Adrenal gland (tissue), 12 donors: ENCODE data around the gene CRACR2A. TPM values are rescaled to one million over a fixed set of nuclear protein-coding genes. Genes with fewer than 3 reads are reported as not detected.

ENCODE experiments used
- DNase-seq, 7 donors: peaks; one replicate each; pipeline ENCODE4 v3.0.0-alpha.2; 2019 to 2020
- H3K27ac ChIP-seq, 5 donors: fragments of 200-600 bp; sonication (generic) in 4 of 5; 1 replicate in 3 of 5; 2 replicates in 2 of 5; pipeline versions ENCODE4 v1.5.1 to v1.8.0; 2016 to 2020; ENCODE audit warnings: mild to moderate bottlenecking in 1 of 5
- H3K27me3 ChIP-seq: fragments of 200-600 bp; 2 replicates; pipeline ENCODE4 v1.8.0; 2021
- H3K36me3 ChIP-seq, 2 donors: fragments of 200-600 bp; replicated peaks in 1 of 2; 1 replicate in 1 of 2; 2 replicates in 1 of 2; pipeline versions ENCODE4 v1.5.1 to v1.8.0; 2018 to 2022
- H3K4me1 ChIP-seq, 2 donors: fragments of 200-600 bp; replicated peaks in 1 of 2; 1 replicate in 1 of 2; 2 replicates in 1 of 2; pipeline versions ENCODE4 v1.5.1 to v1.8.0; 2018 to 2021
- H3K4me3 ChIP-seq, 4 donors: fragments of 200-600 bp; sonication (generic) in 3 of 4; one replicate each; pipeline ENCODE4 v1.5.1; 2016 to 2018
- H3K9me3 ChIP-seq, 3 donors: fragments of 200-600 bp; sonication (generic) in 1 of 3; replicated peaks in 1 of 3; 1 replicate in 2 of 3; 2 replicates in 1 of 3; pipeline versions ENCODE4 v1.5.1 to v1.8.0; 2016 to 2021
- POLR2A ChIP-seq, 2 donors: fragments of 450-650 bp; IDR thresholded peaks; one replicate each; pipeline ENCODE4 v1.6.1; 2017; ENCODE audit warnings: antibody characterized with exemption in 2 of 2, mild to moderate bottlenecking in 2 of 2, moderate library complexity in 1 of 2
- WGBS, 4 donors: extraction: QIAGEN DNeasy Blood & Tissue Kit in 2 of 4; methylation state at CpG; one replicate each; pipeline versions ENCODE4 v1.1.5 to v1.1.7; 2013 to 2017; 5-methylcytosine and 5-hydroxymethylcytosine counted together
- intact Hi-C, 2 donors: fragments of 100-400 bp; cut with DNase I; formaldehyde crosslinking; loops; one replicate each; pipeline versions ENCODE4 v1.14.1 to v1.15.0; 2022 to 2023
- polyA plus RNA-seq, 3 donors: library from polyadenylated mRNA; stranded (reverse); fragments of 200-250 nt in 2 of 3; fragments of 350-450 nt in 1 of 3; fragmentation: Illumina TruSeq in 1 of 3; extraction: RNeasy Lipid Tissue Mini Kit (QIAGEN cat#74804) in 1 of 3; gene quantifications; one replicate each; pipeline ENCODE4 v1.2.3, GENCODE V29; 2013 to 2014
- total RNA-seq, 9 donors: library from RNA; depleted of rRNA in 4 of 9; stranded (reverse); fragments of >200 nt in 4 of 9; fragments of 120-200 nt in 1 of 9; fragmentation: NEBNext Ultra II Directional in 1 of 9; extraction: Animal tissue kit (Norgen Biotek cat#: 25700) in 1 of 9; gene quantifications; one replicate each; pipeline versions ENCODE4 v1.1.0 to v1.2.4, GENCODE V29; 2013 to 2023
- TF ChIP-seq, protein P1 (sequence below), 6 experiments: fragments of 450-650 bp in 4 of 6; fragments of 200-600 bp in 2 of 6; sonication (generic) in 1 of 6; IDR thresholded peaks; 1 replicate in 5 of 6; 2 replicates in 1 of 6; pipeline versions ENCODE4 v1.5.1 to v1.8.0; 2016 to 2021; ENCODE audit warnings: antibody characterized with exemption in 6 of 6, mild to moderate bottlenecking in 2 of 6, moderate library complexity in 1 of 6
- donor health status: healthy with polysubstance abuse.
- donor health status: Bipolar disorder and iron deficiency.
- donor health status: DM: yes; HTN: yes; CAD: no.
- donor health status: DM: no; HTN: no; CAD: no.
- donor health status: DM: no; HTN: no; CAD: no.
- donor health status: DM: yes; HTN: yes; CAD: no.

Gene CRACR2A
- total and polyA plus RNA-seq, 12 donors = 0.50 to 3.5 (median 2.0) TPM

DNA sequence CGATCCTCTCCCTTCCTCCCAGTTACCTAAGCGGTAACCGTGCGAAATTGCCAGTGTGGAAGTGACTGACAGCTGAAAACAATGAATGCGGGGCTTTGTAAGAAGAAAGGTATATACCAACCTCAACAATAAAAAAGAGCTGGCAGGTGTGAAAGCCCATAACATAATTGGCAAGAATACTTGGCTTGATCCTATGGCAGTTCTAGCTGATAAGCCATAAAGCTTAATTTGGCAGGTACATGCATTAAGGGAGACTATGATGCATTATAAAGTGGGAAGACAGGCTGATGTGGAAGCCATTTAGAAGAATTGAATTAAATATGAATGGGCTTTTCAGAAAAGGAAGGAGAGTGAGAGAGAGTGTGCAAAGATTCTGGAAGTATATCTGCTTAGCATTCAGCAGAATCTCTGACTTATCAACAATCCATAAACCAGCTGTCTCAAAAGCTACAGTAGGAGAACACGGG is 71.3 kb downstream of the CRACR2A start:
- no peaks in the 10 kb centered on the region for H3K36me3 ChIP-seq
- no peak for TF ChIP-seq POLR2A (IDR thresholded peaks at IDR 0.05)
- TF ChIP-seq, protein P1, sequence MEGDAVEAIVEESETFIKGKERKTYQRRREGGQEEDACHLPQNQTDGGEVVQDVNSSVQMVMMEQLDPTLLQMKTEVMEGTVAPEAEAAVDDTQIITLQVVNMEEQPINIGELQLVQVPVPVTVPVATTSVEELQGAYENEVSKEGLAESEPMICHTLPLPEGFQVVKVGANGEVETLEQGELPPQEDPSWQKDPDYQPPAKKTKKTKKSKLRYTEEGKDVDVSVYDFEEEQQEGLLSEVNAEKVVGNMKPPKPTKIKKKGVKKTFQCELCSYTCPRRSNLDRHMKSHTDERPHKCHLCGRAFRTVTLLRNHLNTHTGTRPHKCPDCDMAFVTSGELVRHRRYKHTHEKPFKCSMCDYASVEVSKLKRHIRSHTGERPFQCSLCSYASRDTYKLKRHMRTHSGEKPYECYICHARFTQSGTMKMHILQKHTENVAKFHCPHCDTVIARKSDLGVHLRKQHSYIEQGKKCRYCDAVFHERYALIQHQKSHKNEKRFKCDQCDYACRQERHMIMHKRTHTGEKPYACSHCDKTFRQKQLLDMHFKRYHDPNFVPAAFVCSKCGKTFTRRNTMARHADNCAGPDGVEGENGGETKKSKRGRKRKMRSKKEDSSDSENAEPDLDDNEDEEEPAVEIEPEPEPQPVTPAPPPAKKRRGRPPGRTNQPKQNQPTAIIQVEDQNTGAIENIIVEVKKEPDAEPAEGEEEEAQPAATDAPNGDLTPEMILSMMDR (IDR thresholded peaks at IDR 0.05) = no peak
- 86 to 93% (median 86%) methylated on average over 6 of the region's 6 CpGs for WGBS, 4 donors
- no peak for DNase-seq
- H3K4me1 ChIP-seq = no peaks in the 10 kb centered on the region
- intact Hi-C loops = no loop called here
- H3K27ac ChIP-seq = no peak overlapping the region
- no peak overlapping the region for H3K4me3 ChIP-seq
- no peaks in the 10 kb centered on the region for H3K9me3 ChIP-seq
- H3K27me3 ChIP-seq = no peaks in the 10 kb centered on the region

DNA sequence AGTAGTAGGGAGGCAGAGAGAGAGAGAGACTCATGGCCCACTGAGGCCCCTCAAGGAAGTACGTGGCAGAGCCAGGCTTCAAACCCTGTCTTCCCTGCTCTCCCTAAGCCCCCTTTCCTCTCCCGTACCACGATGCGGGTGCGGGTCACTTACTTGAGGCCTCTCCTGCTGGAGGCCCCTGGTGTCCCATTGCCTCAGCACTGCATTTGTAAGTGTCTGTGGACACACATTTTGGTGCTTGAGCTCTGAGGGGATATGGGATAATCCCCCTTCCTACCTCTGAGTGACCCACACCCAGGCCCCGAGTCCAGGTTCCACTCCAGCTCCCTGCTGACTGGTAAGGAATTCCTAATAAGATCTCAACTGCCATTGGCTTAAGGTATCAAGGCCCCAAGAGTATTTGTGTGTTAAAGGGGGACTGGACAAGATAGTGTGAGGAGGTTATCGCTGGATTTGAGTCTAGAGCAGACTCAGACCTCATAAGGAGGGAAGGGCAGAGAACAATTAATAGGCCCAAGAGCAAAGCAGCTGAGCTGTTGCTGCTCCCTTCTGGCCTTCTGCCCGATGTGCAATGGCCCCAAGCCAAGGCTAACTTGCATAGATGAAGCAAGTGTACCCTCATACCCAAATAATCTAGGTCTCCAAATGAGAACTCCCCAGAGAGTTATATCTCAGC is 71.9 kb downstream of the CRACR2A start:
- Histone ChIP-seq H3K4me3 (no peak overlapping the region), H3K36me3 (no peaks in the 10 kb centered on the region), H3K27me3 (no peaks in the 10 kb centered on the region), H3K4me1 (no peaks in the 10 kb centered on the region), H3K9me3 (no peaks in the 10 kb centered on the region), H3K27ac (no peak overlapping the region)
- intact Hi-C loops = no loop called here
- TF ChIP-seq, protein P1 (IDR thresholded peaks at IDR 0.05) = no peak
- TF ChIP-seq POLR2A (IDR thresholded peaks at IDR 0.05) = no peak
- 72 to 84% (median 77%) methylated on average over 8 of the region's 8 CpGs for WGBS, 4 donors
- DNase-seq = peak in 5 of 7 donors; percentile 19 to 65 (median 43)

DNA sequence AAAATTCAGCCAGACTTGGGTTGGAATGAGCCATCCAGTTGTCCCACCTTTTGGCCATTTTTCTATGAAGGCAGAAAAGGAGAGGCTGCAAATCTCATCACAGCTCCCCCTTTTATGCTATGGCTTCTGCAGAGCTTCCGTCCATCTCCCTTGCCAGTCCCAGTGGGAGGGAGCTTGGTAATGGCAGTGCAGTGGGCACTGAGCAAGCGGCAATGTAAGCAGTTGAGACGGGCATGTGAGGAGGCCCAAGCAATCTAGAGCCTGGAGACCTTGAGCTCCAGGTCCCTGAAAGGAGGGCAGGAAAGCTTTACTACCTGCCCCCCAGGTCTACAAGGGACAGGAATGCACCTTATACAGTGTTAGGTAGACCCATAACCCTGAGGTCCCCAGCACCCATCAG is 73.1 kb downstream of the CRACR2A start:
- intact Hi-C loops = no loop called here
- Histone ChIP-seq H3K36me3 (no peaks in the 10 kb centered on the region), H3K4me3 (no peak overlapping the region), H3K4me1 (no peaks in the 10 kb centered on the region), H3K27me3 (no peaks in the 10 kb centered on the region), H3K27ac (no peak overlapping the region), H3K9me3 (no peaks in the 10 kb centered on the region)
- no peak for DNase-seq
- WGBS, 4 donors = 89 to 100% (median 96%) methylated on average over 2 to 3 of the region's 3 CpGs
- TF ChIP-seq, protein P1 (IDR thresholded peaks at IDR 0.05) = no peak

DNA sequence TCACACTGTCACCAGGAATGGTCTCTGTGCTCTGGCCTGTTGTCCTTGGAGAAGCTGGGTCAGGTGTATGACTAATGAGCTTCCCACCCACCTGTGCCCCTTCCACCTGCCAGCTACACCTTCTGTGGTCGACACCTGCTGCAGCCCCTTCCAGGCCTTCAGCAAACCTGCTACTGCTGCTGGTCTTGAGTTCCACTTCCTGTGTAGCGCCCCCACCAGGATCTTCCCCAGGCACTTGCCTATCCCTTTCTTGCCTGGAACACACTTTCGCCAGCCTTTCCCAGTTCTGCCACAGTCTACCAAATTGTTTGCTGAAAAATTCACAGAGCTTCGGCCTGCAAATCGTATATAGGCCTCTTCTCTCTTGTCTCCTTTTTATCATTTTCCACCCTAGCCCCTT is 75.3 kb downstream of the CRACR2A start:
- Histone ChIP-seq H3K9me3 (no peaks in the 10 kb centered on the region), H3K4me1 (no peaks in the 10 kb centered on the region), H3K36me3 (no peaks in the 10 kb centered on the region), H3K27ac (no peak overlapping the region), H3K27me3 (no peaks in the 10 kb centered on the region), H3K4me3 (no peak overlapping the region)
- intact Hi-C loops = no loop called here
- TF ChIP-seq POLR2A (IDR thresholded peaks at IDR 0.05) = no peak
- TF ChIP-seq, protein P1 (IDR thresholded peaks at IDR 0.05) = no peak
- peak in 1 of 7 donors; percentile 24 for DNase-seq
- 92 to 96% (median 94%) methylated on average over 5 of the region's 5 CpGs for WGBS, 4 donors
